Metanephros (tissue), 1 donor: ENCODE results near the gene ZBTB24. TPM values are rescaled to one million over a fixed set of nuclear protein-coding genes. Genes with fewer than 3 reads are reported as not detected.

Source experiments
- total RNA-seq: library from RNA; depleted of rRNA; stranded (reverse); fragments of >200 nt; gene quantifications from one replicate; pipeline ENCODE4 v1.2.3, GENCODE V29; 2014

The ZBTB24 gene
- 13.1 TPM for total RNA-seq

GRCh38 chr6:109482905-109483734 lies at the start of gene ZBTB24:
Gene ZBTB24, minus strand, starts transcription at chr6:109483219. Its CDS starts 1,193 bp downstream, at chr6:109482026.

GRCh38 chr6:109455437-109456110 lies 27.4 kb downstream of the ZBTB24 start, which contains the start of gene MICAL1:
Gene MICAL1, minus strand, starts transcription at chr6:109455772. Its CDS starts 1,576 bp downstream, at chr6:109454196.

GRCh38 chr6:109440331-109441068 lies 42.5 kb downstream of the ZBTB24 start, which contains the start of the genes PPIL6 and SMPD2:
Gene PPIL6, minus strand, starts transcription at chr6:109440628. Its CDS starts 38 bp downstream, at chr6:109440590.
Gene SMPD2, plus strand, starts transcription at chr6:109440724. Its CDS starts 398 bp downstream, at chr6:109441122.

Other genes with a start within 250 kb of the ZBTB24 start
- gene CD164, start 100.8 kb downstream of the ZBTB24 start, total RNA-seq = 283 TPM
- gene PPIL6, start 42.6 kb downstream of the ZBTB24 start, total RNA-seq = 11.7 TPM
- 12.9 TPM for gene SMPD2, start 42.5 kb downstream of the ZBTB24 start, total RNA-seq
- 29.0 TPM for gene MICAL1, start 27.4 kb downstream of the ZBTB24 start, total RNA-seq
- gene AK9, start 208.0 kb upstream of the ZBTB24 start, total RNA-seq = 8.1 TPM
- 25.5 TPM for gene FIG4, start 208.1 kb upstream of the ZBTB24 start, total RNA-seq